Measurements from ENCODE around the gene NPEPPS.

Gene NPEPPS

GRCh38 chr17:47663912-47664623, 133.2 kb downstream of the NPEPPS start:
- peak; percentile 24 for DNase-seq (ENCODE audit: low read depth)

- DNase-seq (ENCODE audit: low read depth), result no peak
Measured at GRCh38 chr17:47664624-47664941, 133.7 kb downstream of the NPEPPS start.

- DNase-seq (ENCODE audit: low read depth), result no peak
Measured at GRCh38 chr17:47665655-47666054, 134.7 kb downstream of the NPEPPS start.

- no peak for DNase-seq (ENCODE audit: low read depth)
Measured at GRCh38 chr17:47669081-47669480, 138.2 kb downstream of the NPEPPS start.

- no peak for DNase-seq (ENCODE audit: low read depth)
Measured at GRCh38 chr17:47670064-47670463, 139.2 kb downstream of the NPEPPS start.

Data from stimulated activated CD8-positive, alpha-beta memory T cell treated with anti-CD3 and anti-CD28 coated beads, Interleukin-12 subunit alpha, Interleukin-12 subunit beta, amount 100 ng/mL, for 4 hours (primary cell).